GM10847 (cell line): ENCODE measurements around the gene NMNAT2.

Experiments
- POLR2A ChIP-seq: IDR thresholded peaks from 2 replicates; pipeline ENCODE4 v1.6.1; 2011; ENCODE audit not compliant: insufficient read length; ENCODE audit errors: extremely low read depth

The NMNAT2 gene

DNA sequence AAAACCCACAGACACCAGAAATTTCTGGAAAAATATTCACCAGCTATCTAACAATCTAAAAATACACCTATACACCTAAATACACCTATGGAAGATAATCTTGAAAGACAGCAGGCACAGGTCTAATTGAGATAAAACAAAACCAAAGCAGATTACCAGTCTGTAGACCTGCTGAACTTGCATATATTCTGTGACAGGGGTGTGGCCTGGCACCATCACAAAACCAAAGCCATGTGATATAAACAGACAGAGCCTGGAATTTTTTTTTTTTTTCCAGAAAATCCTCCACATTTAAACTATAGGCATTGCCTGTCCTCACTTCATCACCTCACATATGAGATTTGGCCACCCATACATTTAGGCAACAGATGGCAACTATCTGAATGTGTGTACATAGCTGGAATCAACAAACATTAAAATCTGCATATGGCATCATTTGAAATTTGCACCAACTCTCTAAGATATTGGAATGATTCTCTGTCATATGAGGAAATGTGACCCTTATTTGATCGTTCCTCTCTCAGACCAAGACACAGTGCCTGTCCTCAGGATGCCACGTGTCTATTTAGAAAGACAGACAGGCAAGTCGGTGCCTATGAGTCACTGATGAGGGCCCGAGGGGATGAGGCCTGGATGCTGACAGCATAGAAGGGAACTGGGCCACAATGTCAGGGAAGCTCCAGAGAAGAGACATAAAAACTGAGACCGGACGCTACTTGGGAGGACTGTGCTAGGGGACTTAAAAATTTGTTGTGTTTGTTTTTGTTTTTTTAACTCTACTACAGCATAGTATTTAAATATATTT lies 32.6 kb downstream of the NMNAT2 start:
- TF ChIP-seq POLR2A = no peak

DNA sequence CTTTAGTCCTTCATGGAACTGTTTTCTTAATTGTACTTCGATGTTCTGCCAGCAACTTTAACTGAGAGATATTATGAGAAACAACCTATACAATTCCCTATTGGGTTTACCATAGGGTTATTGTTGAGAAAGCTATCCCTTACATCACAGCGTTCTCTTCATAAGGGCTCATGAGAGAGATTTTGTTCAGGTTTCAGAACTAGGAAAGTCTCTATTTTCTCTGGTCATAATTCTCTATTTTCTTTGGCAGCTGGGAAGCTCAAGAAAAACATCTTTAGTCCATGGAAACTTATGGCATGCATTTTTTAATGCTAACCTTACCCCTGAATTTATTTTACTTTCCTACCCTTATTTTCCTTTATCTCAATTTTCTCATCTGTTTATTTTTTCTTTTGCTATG lies 38.2 kb downstream of the NMNAT2 start:
- TF ChIP-seq POLR2A = no peak

DNA sequence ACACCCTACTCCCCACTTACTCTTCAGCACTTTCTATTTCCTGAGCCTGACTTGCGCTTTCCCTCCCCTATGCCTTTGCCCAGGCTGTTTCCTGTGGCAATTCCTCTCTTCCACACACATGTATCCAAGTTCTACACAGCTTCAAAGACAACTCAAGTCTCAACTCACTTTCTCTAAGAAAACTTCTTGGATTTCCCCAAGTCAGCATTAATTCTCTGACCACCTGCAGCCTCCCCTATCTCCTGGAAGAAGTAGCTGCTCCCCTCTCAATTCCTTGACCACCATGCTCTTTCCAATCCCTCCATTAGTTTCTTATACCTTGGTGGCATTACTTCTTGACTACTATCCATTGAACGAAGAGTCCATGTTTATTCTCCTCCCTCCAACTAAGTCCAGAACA lies 42.8 kb downstream of the NMNAT2 start:
- TF ChIP-seq POLR2A = no peak

DNA sequence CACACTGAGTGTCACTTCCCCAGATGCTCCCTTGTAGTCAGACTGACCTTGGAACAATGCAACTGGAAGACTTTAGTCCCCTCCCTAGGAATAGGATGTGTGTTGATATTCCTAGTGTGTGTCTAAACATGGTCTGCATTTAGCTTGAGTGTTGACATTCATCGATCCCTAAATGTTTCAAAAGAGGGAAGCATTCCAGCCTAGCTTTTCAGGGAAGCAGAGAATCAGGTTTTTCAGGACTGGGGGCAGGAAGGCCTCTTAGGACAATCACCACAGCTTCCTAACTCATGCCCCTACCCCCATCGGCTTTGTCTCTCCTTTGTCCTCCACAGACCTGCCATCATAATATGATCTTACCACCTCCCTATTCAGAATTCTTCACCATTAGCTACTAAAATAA lies 43.4 kb downstream of the NMNAT2 start:
- no peak for TF ChIP-seq POLR2A

DNA sequence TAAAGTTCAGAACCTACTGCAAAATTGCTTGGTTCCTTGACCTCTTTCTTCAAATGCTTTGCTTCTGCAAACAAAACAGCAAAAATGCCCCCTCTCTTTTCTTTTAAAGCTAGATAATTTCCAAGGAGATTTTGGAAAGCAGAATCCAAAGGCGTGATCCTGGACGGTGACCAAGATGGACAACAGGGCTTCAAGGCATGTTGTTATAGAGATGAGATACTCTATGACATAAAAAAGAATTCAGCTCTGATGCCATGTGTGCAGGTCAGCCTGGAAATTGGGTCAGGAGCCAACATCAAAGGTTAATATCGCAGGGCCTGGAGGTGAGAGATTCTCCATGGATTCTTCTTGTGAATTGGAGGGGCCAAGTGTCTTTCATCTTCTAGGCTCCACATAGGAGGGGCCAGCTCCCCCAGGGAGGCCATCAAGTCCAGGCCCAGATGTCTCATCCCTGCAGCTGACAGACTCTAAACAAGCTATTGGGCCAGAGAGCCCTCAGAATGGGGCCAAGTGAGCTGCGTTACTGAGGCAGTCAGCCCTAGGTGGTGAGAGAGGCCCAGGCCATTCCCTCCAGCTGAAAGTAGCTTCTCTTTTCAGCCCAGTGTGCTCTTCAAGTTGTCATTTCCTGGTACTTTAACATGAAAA lies 45.5 kb downstream of the NMNAT2 start:
- no peak for TF ChIP-seq POLR2A

DNA sequence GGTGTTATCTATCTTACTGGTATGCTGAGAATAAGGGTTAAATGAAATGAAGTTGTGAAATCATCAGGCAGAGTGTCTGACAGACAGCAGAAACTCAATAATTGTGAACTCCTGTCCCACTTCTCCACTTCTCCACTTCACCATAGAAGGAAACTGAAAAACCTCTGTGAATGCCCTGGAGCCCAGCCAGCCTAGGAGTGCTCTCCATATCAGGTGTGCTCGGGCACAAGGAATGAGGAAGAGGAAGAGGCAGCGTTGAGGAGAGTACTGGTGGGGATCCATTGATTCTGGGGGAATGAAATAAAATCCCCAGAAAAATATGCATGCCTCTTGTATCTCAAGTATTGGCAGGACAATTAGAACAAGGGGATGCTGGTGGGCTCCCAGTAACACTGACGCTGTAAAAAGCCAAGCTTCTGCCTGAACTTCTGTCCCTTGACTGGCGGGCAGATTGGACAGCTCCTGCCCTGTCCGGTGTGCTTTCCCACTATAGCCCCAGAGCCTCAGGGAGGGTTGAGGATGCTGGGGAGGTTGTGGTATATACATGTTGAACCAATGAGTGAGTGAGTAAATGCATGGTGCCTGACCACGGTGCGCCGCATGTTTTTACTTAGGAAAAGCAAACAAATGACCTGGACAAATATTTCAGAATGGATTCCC lies 47.7 kb downstream of the NMNAT2 start:
- no peak for TF ChIP-seq POLR2A

DNA sequence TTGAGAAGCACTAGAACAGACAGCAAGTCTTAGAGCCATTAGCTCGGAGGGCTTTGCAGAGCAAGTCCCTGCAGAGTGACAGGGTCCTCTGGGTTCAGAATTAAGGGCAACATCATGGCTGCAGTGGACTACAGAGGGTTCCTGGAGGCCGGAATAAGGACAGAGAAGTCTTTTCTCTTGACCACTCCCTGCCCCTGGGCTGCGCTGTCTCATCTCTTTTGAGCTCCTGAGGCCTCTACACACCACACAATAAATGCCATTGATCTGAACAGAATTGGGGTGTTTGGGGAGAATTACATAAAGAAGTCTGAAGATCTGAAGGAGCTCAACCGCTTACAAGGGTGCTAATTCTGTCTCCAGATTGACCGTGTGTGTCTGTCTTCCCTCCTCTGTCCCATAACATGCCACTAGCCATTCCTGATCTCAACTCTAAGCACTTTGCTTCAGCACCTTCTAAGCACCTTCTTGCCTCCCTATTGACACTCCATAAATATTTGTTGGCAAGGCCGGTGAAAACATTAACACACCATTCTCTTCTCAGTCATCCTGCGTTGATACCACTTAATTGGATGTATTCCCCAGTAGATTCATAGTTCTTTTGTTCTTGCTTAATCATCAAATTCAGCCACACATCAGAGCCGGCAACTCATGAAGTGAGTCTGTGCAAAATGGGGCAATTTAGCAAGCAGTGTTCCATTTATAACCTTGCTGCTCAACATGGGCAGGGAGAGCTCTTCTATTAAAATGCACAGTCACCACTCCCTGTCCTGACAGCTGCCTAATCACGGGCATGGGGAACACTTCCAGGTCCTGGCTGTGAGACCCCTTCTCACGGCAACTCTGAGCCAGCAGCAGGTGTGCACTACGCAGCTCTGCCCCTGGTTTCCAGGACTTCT lies 49.7 kb downstream of the NMNAT2 start:
- TF ChIP-seq POLR2A = no peak

DNA sequence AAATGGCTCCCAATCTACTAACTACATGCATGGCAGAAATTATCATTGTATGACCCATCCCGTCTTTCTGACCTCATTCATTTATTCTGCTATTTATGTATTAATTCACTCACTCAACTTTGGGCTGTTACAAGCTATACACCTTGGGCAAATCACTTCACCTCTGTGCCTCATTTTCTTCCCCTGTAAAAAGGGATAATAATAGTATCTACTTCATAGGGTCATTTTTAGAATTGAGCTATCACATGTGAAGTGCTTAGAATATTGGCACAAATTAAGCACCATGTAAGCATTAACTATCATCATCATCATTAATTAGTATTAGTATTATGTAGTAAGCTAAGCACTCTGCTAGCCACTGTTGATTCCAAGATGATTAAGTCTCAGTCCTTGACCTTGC lies 52.1 kb downstream of the NMNAT2 start:
- no peak for TF ChIP-seq POLR2A

DNA sequence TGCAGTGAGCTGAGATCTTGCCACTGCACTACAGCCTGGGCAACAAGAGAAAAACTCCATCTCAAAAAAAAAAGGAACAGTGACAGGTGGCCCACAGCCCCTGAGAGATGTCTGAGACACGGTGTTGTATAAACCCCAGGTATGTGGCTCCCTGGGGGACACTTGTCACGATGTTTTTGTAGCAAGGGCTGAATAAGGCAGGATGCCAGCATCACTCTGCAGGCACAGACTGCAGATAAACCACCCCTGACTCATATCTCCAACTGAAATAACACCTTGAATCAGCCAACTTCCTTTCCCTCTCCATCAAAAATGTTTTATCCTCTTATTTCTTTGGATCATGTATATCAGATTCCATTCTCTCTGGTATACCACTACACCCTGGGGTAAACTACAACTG lies 52.5 kb downstream of the NMNAT2 start:
- TF ChIP-seq POLR2A = no peak

DNA sequence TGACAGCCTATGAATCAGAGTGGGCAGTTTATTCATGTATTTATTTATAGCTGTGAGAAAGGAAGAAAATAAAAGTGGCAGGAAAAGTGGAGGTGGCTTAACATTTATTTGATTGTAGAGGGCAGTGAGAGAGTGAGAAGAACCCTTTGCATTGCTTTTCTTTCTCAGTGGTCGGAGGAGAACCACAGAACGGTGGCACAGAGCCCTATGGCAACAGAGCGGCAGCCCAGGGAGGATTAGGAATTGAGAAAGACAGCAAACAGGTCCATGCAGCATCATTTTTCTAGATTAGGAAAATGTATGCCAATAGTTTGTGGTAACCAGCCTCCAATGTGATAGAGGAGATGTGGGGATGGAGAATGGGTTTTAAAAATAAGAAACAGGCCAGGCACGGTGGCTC lies 53.1 kb downstream of the NMNAT2 start:
- TF ChIP-seq POLR2A = no peak

DNA sequence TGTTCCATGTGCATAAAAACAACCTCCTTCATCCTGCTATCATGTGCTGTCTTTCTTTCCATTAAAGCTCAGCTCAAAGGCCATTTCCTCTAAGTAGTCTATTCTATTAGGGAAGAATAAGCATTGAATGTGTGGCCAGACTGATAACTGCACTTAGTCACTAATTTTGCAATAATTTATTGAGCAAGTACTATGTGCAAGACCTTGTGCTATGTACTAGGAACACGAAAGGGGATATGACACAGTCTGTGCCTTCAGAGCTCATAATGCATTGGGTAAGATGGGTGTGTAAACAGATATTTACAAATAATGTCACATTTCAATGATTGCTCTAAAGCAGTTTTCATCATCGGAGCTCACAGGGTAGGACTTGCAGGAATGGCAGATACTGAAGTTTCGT lies 54.2 kb downstream of the NMNAT2 start:
- TF ChIP-seq POLR2A = no peak

DNA sequence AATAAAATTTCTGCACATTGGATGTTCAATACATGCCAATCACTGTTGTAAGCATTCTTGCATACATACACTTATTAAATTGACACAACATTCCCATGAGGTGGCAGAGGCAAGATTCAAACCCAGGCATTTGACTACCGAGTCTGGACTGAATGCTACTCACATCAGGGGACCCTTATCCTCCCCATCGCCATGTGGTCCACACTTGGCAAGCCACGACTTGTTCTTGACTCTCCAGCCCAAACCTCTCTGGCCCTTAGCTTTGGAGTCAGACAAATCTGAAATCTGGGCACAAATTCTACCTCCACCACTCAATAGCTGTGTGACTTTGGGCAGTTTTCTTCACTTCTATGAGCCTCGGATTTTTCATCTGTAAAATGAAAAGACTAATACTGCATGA lies 57.1 kb downstream of the NMNAT2 start:
- no peak for TF ChIP-seq POLR2A

DNA sequence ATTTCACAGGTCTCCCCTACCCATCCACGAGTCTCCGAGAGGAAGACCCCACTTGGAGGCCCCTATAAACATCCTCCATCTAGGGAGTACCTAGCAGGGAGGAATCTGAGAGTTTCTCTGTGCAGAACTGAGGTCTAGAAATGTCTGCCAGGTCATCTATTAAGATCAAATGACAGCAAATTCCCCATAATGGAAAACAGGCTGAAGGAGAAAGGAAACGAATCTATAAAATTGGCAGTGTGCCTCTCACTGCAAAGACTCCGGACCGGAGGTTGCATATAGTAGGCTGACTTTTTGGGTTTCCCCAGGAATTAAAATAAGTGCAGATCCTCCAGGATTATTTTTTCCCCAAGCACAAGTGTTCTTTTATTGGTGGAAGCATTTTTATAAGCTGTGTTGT lies 57.7 kb downstream of the NMNAT2 start:
- no peak for TF ChIP-seq POLR2A

DNA sequence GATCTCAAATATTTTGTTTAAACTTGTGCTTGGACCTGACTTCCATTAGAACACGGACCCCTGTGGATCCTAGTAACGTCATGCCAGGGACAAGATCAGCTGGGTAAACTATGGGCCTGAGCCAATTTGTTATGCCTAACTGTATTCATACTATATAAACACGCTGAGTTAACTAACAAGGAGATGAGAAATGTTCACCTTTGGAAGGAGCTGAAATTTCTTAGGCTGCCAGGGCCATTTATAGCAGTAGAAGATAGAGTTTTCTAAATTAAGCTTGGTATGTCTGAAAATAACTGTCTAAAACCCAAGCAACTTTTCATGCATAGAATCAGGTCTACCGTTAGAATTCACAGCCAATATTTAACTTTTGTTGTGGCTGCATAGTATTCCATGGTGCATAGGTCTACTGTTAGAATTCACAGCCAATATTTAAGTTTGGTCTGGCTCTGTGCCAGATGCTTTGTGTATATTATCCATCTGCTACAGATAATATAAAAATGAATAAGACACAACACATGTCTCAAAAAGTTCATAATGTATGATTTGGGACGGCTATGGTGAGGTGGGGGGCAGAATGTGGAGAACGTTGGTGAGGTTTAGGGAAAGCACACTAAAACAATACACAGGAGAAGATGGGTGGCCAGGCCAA lies 61.5 kb downstream of the NMNAT2 start:
- TF ChIP-seq POLR2A = no peak

DNA sequence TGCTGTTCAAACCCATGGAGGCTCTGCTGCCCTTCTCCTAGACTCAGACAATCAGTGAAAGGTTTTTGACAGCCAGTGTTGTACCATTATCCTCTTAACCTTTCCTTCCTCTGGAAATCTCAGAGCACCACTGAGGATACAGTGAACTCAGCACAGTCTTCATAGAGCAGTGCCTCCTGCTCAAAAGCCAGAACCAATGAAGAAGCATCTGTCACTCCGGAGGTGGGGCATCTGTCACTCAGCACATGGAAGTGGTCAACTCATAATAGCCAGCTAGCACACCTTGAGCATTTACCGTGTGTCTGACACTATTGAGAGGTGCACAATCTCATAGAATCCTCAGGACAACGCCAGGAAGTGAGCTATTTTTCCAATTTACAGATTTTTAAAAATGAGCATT lies 62.4 kb downstream of the NMNAT2 start:
- no peak for TF ChIP-seq POLR2A
